Activated CD8-positive, alpha-beta memory T cell treated with anti-CD3 and anti-CD28 coated beads for 4 hours (primary cell): ENCODE results near the gene FOXQ1.
"Not testable (repeated sequence)": the region's sequence is repeated elsewhere in the genome, so short reads cannot be mapped to it uniquely, and the experiment has no call there.

Source experiments
- DNase-seq, 2 donors: peaks; one replicate each; pipeline ENCODE4 v3.0.0-alpha.2; 2020; ENCODE audit warnings: low read depth in 2 of 2

FOXQ1 gene

GRCh38 chr6:1290805-1291204 lies 21.1 kb upstream of the FOXQ1 start:
- DNase-seq = no peak

- no peak for DNase-seq
Observed at GRCh38 chr6:1291381-1291780, 20.5 kb upstream of the FOXQ1 start.

- no peak for DNase-seq
Observed at GRCh38 chr6:1295420-1295819, 16.5 kb upstream of the FOXQ1 start.

GRCh38 chr6:1296079-1296478 lies 15.8 kb upstream of the FOXQ1 start:
- no peak for DNase-seq

- DNase-seq = no peak
Observed at GRCh38 chr6:1296542-1296941, 15.4 kb upstream of the FOXQ1 start.

- no peak for DNase-seq
Observed at GRCh38 chr6:1297746-1298145, 14.2 kb upstream of the FOXQ1 start.

- no peak for DNase-seq
Observed at GRCh38 chr6:1298768-1299167, 13.1 kb upstream of the FOXQ1 start.

GRCh38 chr6:1306133-1306532 lies 5.8 kb upstream of the FOXQ1 start:
- no peak for DNase-seq

GRCh38 chr6:1309366-1309765 lies 2.5 kb upstream of the FOXQ1 start:
- DNase-seq = no peak

GRCh38 chr6:1310628-1311399 lies 1.1 kb upstream of the FOXQ1 start:
- DNase-seq = no peak

GRCh38 chr6:1312203-1312472 lies 240 bp downstream of the FOXQ1 start:
- DNase-seq = no peak

- no peak for DNase-seq
Observed at GRCh38 chr6:1312473-1313367, 822 bp downstream of the FOXQ1 start.

- no peak for DNase-seq
Observed at GRCh38 chr6:1313384-1313766, 1.5 kb downstream of the FOXQ1 start.

GRCh38 chr6:1313767-1314503 lies 2.0 kb downstream of the FOXQ1 start:
- no peak for DNase-seq

- no peak for DNase-seq
Observed at GRCh38 chr6:1314617-1315016, 2.7 kb downstream of the FOXQ1 start.

- DNase-seq = no peak
Observed at GRCh38 chr6:1315201-1315559, 3.3 kb downstream of the FOXQ1 start.

GRCh38 chr6:1315560-1316386 lies 3.9 kb downstream of the FOXQ1 start:
- DNase-seq = no peak

GRCh38 chr6:1316489-1316971 lies 4.6 kb downstream of the FOXQ1 start:
- DNase-seq = no peak

- no peak for DNase-seq
Observed at GRCh38 chr6:1317302-1317815, 5.5 kb downstream of the FOXQ1 start.

GRCh38 chr6:1318036-1318435 lies 6.1 kb downstream of the FOXQ1 start:
- DNase-seq = no peak

- not testable (repeated sequence) for DNase-seq
Observed at GRCh38 chr6:1318584-1318983, 6.7 kb downstream of the FOXQ1 start.
